HCT116 (cell line): Measurements from ENCODE around the gene CECR2. TPM values are rescaled to one million over a fixed set of nuclear protein-coding genes. Genes with fewer than 3 reads are reported as not detected.

ENCODE experiments used
- ATAC-seq: fragments of 200-7000 bp; cut with Tn5 transposase; 2 replicates; pipeline ENCODE4 v1.9.1; 2020; ENCODE audit warnings: mild to moderate bottlenecking, moderate library complexity
- BruUV-seq: library from RNA; stranded (reverse); fragments of 400-500 nt; replicated peaks from 2 replicates; lab custom pipeline; 2021; lab: Mats Ljungman, UMichigan
- CTCF ChIA-PET: fragments of 300-600 bp; sonication (Branson Sonifier 250); formaldehyde crosslinking; loops from one replicate; lab custom pipeline; 2021; ENCODE audit warnings: antibody characterized with exemption; lab: Charles Lee
- POLR2A ChIA-PET: fragments of 300-600, 350-600 bp; sonication (Branson Sonifier 250); formaldehyde crosslinking; loops from one replicate; lab custom pipeline; 2021; ENCODE audit warnings: antibody characterized with exemption; lab: Charles Lee
- RAD21 ChIA-PET, 2 experiments: fragments of 300-600 bp; sonication (Branson Sonifier 250); formaldehyde crosslinking; loops; one replicate each; lab custom pipeline; 2023; ENCODE audit warnings: low total read pairs in 2 of 2; ENCODE audit not compliant: uncharacterized antibody in 2 of 2, unreplicated experiment in 2 of 2, low non-redundant PET in 1 of 2; lab: Charles Lee
- DNase-seq: peaks from one replicate; pipeline ENCODE4 v3.0.0-alpha.2; 2010; ENCODE audit warnings: low read depth, low spot score
- H2AFZ ChIP-seq: fragments of 200-600 bp; shearing (Covaris generic), sonication (generic); 2 replicates; pipeline ENCODE4 v1.6.1; 2017; ENCODE audit warnings: low read depth, mixed run types, mixed read lengths, antibody characterized with exemption, low read length; ENCODE audit not compliant: poor library complexity, severe bottlenecking
- H3K27ac ChIP-seq: 2 replicates; pipeline ENCODE4 v1.5.1; 2012; ENCODE audit warnings: low read depth, low read length
- H3K27me3 ChIP-seq: fragments of 200-600 bp; sonication (generic); 2 replicates; pipeline ENCODE4 v1.6.1; 2016; ENCODE audit warnings: mixed run types, low read length, mixed read lengths; ENCODE audit not compliant: insufficient read depth
- H3K36me3 ChIP-seq, 2 experiments: fragments of 200-500 bp in 1 of 2; fragments of 200-600 bp in 1 of 2; sonication (Bioruptor generic) in 1 of 2; sonication (generic) in 1 of 2; 2 replicates each; pipeline versions ENCODE4 v1.5.1 to v1.6.1; 2014 to 2016; ENCODE audit warnings: low read length in 2 of 2, inconsistent platforms in 1 of 2, mixed read lengths in 1 of 2, mixed run types in 1 of 2; ENCODE audit not compliant: insufficient read depth in 2 of 2, control insufficient read depth in 1 of 2
- H3K4me1 ChIP-seq, 2 experiments: fragments of 200-600 bp in 1 of 2; sonication (generic) in 1 of 2; 2 replicates each; pipeline versions ENCODE4 v1.5.1 to v1.6.1; 2012 to 2017; ENCODE audit warnings: low read length in 2 of 2, inconsistent platforms in 1 of 2, mild to moderate bottlenecking in 1 of 2, mixed read lengths in 1 of 2, mixed run types in 1 of 2, moderate library complexity in 1 of 2; ENCODE audit not compliant: insufficient read depth in 2 of 2, control insufficient read depth in 1 of 2
- H3K4me2 ChIP-seq: fragments of 200-600 bp; sonication (generic); 2 replicates; pipeline ENCODE4 v1.6.1; 2017; ENCODE audit warnings: mixed run types, low read length, mixed read lengths
- H3K4me3 ChIP-seq, 2 experiments: fragments of 200-600 bp in 1 of 2; sonication (generic) in 1 of 2; replicated peaks in 1 of 2; 2 replicates each; pipeline ENCODE4 v1.5.1; 2011 to 2016; ENCODE audit warnings: low read length in 2 of 2, control low read depth in 1 of 2, low read depth in 1 of 2, mild to moderate bottlenecking in 1 of 2, mixed read lengths in 1 of 2, mixed run types in 1 of 2
- H3K79me2 ChIP-seq: fragments of 200-600 bp; sonication (generic); 2 replicates; pipeline ENCODE4 v1.6.1; 2017; ENCODE audit warnings: mild to moderate bottlenecking, mixed run types, low read length, moderate library complexity, mixed read lengths; ENCODE audit not compliant: insufficient read depth
- H3K9ac ChIP-seq: fragments of 200-600 bp; sonication (generic); 2 replicates; pipeline ENCODE4 v1.6.1; 2016; ENCODE audit warnings: low read length, mixed read lengths
- H3K9me2 ChIP-seq: fragments of 200-600 bp; sonication (generic), shearing (Covaris generic); 2 replicates; pipeline ENCODE4 v1.6.1; 2017; ENCODE audit warnings: mixed run types, mild to moderate bottlenecking, moderate library complexity; ENCODE audit not compliant: insufficient read depth
- H3K9me3 ChIP-seq, 2 experiments: fragments of 200-500 bp in 1 of 2; fragments of 200-600 bp in 1 of 2; sonication (Bioruptor generic) in 1 of 2; sonication (generic) in 1 of 2; 2 replicates each; pipeline ENCODE4 v1.6.1; 2014 to 2017; ENCODE audit warnings: low read length in 2 of 2, mixed read lengths in 2 of 2, inconsistent platforms in 1 of 2, low read depth in 1 of 2, mild to moderate bottlenecking in 1 of 2, mixed run types in 1 of 2, moderate library complexity in 1 of 2; ENCODE audit not compliant: control insufficient read depth in 1 of 2, insufficient read depth in 1 of 2
- H4K20me1 ChIP-seq: fragments of 200-600 bp; sonication (generic), shearing (Covaris generic); 2 replicates; pipeline ENCODE4 v1.6.1; 2017; ENCODE audit warnings: mixed run types, mild to moderate bottlenecking, moderate library complexity; ENCODE audit not compliant: insufficient read depth
- CEBPB ChIP-seq: IDR thresholded peaks from 2 replicates; pipeline ENCODE4 v1.6.1; 2012; ENCODE audit warnings: low read depth
- EGR1 ChIP-seq: IDR thresholded peaks from 2 replicates; pipeline ENCODE4 v1.6.1; 2012; ENCODE audit warnings: low read depth
- ELF1 ChIP-seq: IDR thresholded peaks from 2 replicates; pipeline ENCODE4 v1.6.1; 2012; ENCODE audit warnings: low read depth, borderline replicate concordance
- EZH2 ChIP-seq: fragments of 200-600 bp; sonication (generic); IDR thresholded peaks from 2 replicates; pipeline ENCODE4 v1.6.1; 2017; ENCODE audit warnings: antibody characterized with exemption, mixed run types
- FOSL1 ChIP-seq: IDR thresholded peaks from 2 replicates; pipeline ENCODE4 v1.6.1; 2012; ENCODE audit warnings: low read depth
- JUND ChIP-seq: IDR thresholded peaks from 2 replicates; pipeline ENCODE4 v1.6.1; 2012
- POLR2A ChIP-seq: IDR thresholded peaks from 2 replicates; pipeline ENCODE4 v1.7.0; 2011; ENCODE audit warnings: borderline replicate concordance; ENCODE audit not compliant: insufficient read depth, insufficient read length; ENCODE audit errors: extremely low read depth
- POLR2AphosphoS5 ChIP-seq: IDR thresholded peaks from 2 replicates; pipeline ENCODE4 v1.6.1; 2011; ENCODE audit warnings: mild to moderate bottlenecking, low read depth, low read length, moderate library complexity
- RAD21 ChIP-seq: IDR thresholded peaks from 2 replicates; pipeline ENCODE4 v1.6.1; 2012; ENCODE audit warnings: low read depth, mild to moderate bottlenecking
- SP1 ChIP-seq: IDR thresholded peaks from 2 replicates; pipeline ENCODE4 v1.6.1; 2012; ENCODE audit warnings: low read depth
- YY1 ChIP-seq: IDR thresholded peaks from 2 replicates; pipeline ENCODE4 v1.6.1; 2011; ENCODE audit warnings: low read length, low read depth, moderate library complexity, mild to moderate bottlenecking; ENCODE audit not compliant: insufficient replicate concordance; ENCODE audit errors: extremely low read depth
- intact Hi-C: fragments of 100-400 bp; cut with micrococcal nuclease; formaldehyde crosslinking; loops from 2 replicates; pipeline ENCODE4 v1.10.0; 2022
- total RNA-seq: library from RNA; stranded (reverse); gene quantifications from one replicate; pipeline ENCODE4 v1.2.1, GENCODE V29; 2021; ENCODE audit not compliant: unreplicated experiment
- TF ChIP-seq, protein P1 (sequence below), 3 experiments: fragments of 200-600 bp in 1 of 3; sonication (generic) in 1 of 3; IDR thresholded peaks in 2 of 3; conservative IDR thresholded peaks in 1 of 3; 2 replicates each; pipeline ENCODE4 v1.5.1; 2012 to 2017; ENCODE audit warnings: low read depth in 2 of 3, low read length in 2 of 3, antibody characterized with exemption in 1 of 3, borderline replicate concordance in 1 of 3, control low read depth in 1 of 3, mild to moderate bottlenecking in 1 of 3, mixed read lengths in 1 of 3, mixed run types in 1 of 3, moderate library complexity in 1 of 3; ENCODE audit not compliant: insufficient read depth in 1 of 3
- TF ChIP-seq, protein P2 (sequence below): IDR thresholded peaks from 2 replicates; pipeline ENCODE4 v1.6.1; 2012

CECR2 gene
- total RNA-seq, 1 experiment from 2014 or later: 6.0 TPM

DNA sequence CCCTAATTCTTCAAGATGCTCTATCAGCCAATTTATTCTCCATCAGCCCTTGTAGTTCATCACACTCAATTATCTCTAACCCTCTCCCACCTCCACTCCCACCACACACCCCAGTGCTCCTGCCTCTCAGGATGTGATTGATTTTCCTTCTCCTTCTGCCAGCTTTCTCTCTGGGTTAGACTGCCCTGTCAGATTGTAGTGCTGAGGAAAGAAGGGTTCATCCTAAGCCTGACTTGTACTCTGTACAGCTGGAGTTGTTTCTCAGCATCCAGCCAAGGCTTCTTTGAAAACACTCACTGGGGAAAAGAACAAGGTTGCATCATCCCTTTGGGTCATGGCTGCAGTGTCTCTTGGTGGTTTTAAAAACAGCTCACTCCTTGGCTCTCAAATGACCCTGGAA lies 61.2 kb downstream of the CECR2 start:
- no peak for ATAC-seq
- Histone ChIP-seq H4K20me1 (no peaks in the 10 kb centered on the region), H3K27ac (no peak overlapping the region)
- RAD21 ChIA-PET: no interaction called here
- no peak for TF ChIP-seq ELF1
- no peak for TF ChIP-seq POLR2A
- TF ChIP-seq, protein P1, sequence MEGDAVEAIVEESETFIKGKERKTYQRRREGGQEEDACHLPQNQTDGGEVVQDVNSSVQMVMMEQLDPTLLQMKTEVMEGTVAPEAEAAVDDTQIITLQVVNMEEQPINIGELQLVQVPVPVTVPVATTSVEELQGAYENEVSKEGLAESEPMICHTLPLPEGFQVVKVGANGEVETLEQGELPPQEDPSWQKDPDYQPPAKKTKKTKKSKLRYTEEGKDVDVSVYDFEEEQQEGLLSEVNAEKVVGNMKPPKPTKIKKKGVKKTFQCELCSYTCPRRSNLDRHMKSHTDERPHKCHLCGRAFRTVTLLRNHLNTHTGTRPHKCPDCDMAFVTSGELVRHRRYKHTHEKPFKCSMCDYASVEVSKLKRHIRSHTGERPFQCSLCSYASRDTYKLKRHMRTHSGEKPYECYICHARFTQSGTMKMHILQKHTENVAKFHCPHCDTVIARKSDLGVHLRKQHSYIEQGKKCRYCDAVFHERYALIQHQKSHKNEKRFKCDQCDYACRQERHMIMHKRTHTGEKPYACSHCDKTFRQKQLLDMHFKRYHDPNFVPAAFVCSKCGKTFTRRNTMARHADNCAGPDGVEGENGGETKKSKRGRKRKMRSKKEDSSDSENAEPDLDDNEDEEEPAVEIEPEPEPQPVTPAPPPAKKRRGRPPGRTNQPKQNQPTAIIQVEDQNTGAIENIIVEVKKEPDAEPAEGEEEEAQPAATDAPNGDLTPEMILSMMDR (IDR thresholded peaks at IDR 0.05 in 2 of 3, conservative IDR thresholded peaks at IDR 0.05 in 1 of 3; ENCODE audit: borderline replicate concordance in 1 of 3, insufficient read depth in 1 of 3, low read depth in 2 of 3, low read length in 2 of 3): no peak
- TF ChIP-seq YY1: no peak
- no peak for TF ChIP-seq SP1
- no peak for TF ChIP-seq EGR1
- TF ChIP-seq, all 23 proteins: peak for 0
- CTCF ChIA-PET: interaction anchor here (1.6 kb wide), 1 partner anchor 71 kb away, joined by 3 read pairs; no protein-coding TSS in a partner anchor
- intact Hi-C loops: no loop called here
- no peak overlapping the region for H3K4me2 ChIP-seq
- H2AFZ ChIP-seq: no peak overlapping the region
- H3K79me2 ChIP-seq: no peaks in the 10 kb centered on the region
- H3K9me3 ChIP-seq: no peaks in the 10 kb centered on the region
- no TSS peak for BruUV-seq
- H3K9ac ChIP-seq: no peak overlapping the region
- no peak overlapping the region for H3K4me3 ChIP-seq
- no peak for DNase-seq
- no peaks in the 10 kb centered on the region for H3K36me3 ChIP-seq
- H3K9me2 ChIP-seq: no peaks in the 10 kb centered on the region
- POLR2A ChIA-PET: no interaction called here
- no peaks in the 10 kb centered on the region for H3K27me3 ChIP-seq
- H3K4me1 ChIP-seq: no peaks in the 10 kb centered on the region

DNA sequence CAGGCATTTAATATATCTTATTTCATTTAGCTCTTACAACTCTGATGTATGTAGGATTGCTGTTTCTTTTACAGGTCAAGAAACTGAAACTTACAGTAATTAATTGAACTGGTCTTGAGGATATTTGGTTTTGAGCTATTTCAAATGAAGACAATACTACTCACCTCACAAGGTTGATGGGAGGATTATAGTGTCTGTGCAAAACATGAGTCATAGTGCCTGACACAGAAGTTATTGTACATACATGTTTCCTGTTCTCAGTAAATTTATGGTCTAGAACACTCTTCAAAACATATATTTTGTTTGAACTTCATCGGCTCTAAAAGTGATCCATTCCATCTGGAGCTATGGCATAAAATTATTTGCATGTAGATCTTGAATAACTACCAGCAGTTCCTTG lies 61.9 kb downstream of the CECR2 start:
- POLR2A ChIA-PET: no interaction called here
- H2AFZ ChIP-seq: no peak overlapping the region
- H3K36me3 ChIP-seq: no peaks in the 10 kb centered on the region
- no peak for TF ChIP-seq JUND
- no peak for TF ChIP-seq POLR2AphosphoS5
- no peak for TF ChIP-seq SP1
- no peak for TF ChIP-seq RAD21
- no peak for TF ChIP-seq POLR2A
- no peak for TF ChIP-seq FOSL1
- TF ChIP-seq EGR1: no peak
- no peak for TF ChIP-seq CEBPB
- no peak for TF ChIP-seq EZH2
- TF ChIP-seq, protein P2, sequence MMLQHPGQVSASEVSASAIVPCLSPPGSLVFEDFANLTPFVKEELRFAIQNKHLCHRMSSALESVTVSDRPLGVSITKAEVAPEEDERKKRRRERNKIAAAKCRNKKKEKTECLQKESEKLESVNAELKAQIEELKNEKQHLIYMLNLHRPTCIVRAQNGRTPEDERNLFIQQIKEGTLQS: no peak
- no peak overlapping the region for H3K9ac ChIP-seq
- no peak for ATAC-seq
- BruUV-seq: no TSS peak
- no peaks in the 10 kb centered on the region for H3K9me2 ChIP-seq
- no peak for DNase-seq
- no peaks in the 10 kb centered on the region for H3K9me3 ChIP-seq
- no peak overlapping the region for H3K27ac ChIP-seq
- no peaks in the 10 kb centered on the region for H3K79me2 ChIP-seq
- H3K4me1 ChIP-seq: no peaks in the 10 kb centered on the region
- RAD21 ChIA-PET: no interaction called here
- no peaks in the 10 kb centered on the region for H4K20me1 ChIP-seq
- CTCF ChIA-PET: interaction anchor here (1.6 kb wide), 1 partner anchor 70 kb away, joined by 3 read pairs; no protein-coding TSS in a partner anchor
- H3K27me3 ChIP-seq: no peaks in the 10 kb centered on the region
- H3K4me2 ChIP-seq: no peak overlapping the region
- intact Hi-C loops: no loop called here
- H3K4me3 ChIP-seq: no peak overlapping the region
